ENCODE measurements around the gene LDB2. TPM values are rescaled to one million over a fixed set of nuclear protein-coding genes. Genes with fewer than 3 reads are reported as not detected.

LDB2 gene
- polyA plus RNA-seq, 3 donors, result not detected

- Histone ChIP-seq H4K20me1 (ENCODE audit: insufficient read depth, low read length) (no peaks in the 10 kb centered on the region), H3K36me3 (replicated peaks in 1 of 2; ENCODE audit: control insufficient read depth in 1 of 2, insufficient read depth in 2 of 2, low read length in 2 of 2) (no peaks in the 10 kb centered on the region), H3K27ac (ENCODE audit: low read depth in 1 of 2, low read length in 2 of 2) (no peak overlapping the region), H3K4me1 (ENCODE audit: control insufficient read depth in 1 of 2, insufficient read depth in 2 of 2, low read length in 2 of 2) (no peaks in the 10 kb centered on the region), H3K4me3 (replicated peaks in 1 of 3; ENCODE audit: low read depth in 2 of 3, low read length in 3 of 3) (no peak overlapping the region), H3K4me2 (replicated peaks; ENCODE audit: extremely low read depth, low read length, poor library complexity, severe bottlenecking) (no peak overlapping the region), H3K27me3 (ENCODE audit: control insufficient read depth in 2 of 2, insufficient read depth in 2 of 2, low read length in 2 of 2) (no peaks in the 10 kb centered on the region), H3K9ac (ENCODE audit: insufficient read depth, low read length, poor library complexity, severe bottlenecking) (no peak overlapping the region), H3K9me3 (replicated peaks in 1 of 2; ENCODE audit: control insufficient read depth in 1 of 2, insufficient read depth in 1 of 2, low read length in 2 of 2) (no peaks in the 10 kb centered on the region), H2AFZ (ENCODE audit: insufficient read depth, low read depth, low read length, poor library complexity, severe bottlenecking) (no peak overlapping the region), H3K79me2 (ENCODE audit: insufficient read depth, low read length) (no peaks in the 10 kb centered on the region)
- DNase-seq, result no peak
- Mint-ChIP-seq H3K27ac (no peak overlapping the region), H3K9me3 (peaks cover 0 to 2% (median 0%) of the 10 kb centered on the region in 7 donors), H3K36me3 (no peaks in the 10 kb centered on the region), H3K4me1 (no peaks in the 10 kb centered on the region), H3K4me3 (no peak overlapping the region), H3K27me3 (ENCODE audit: low read depth in 3 of 3) (peaks cover 0 to 4% (median 2%) of the 10 kb centered on the region in 3 donors)
- WGBS (ENCODE audit: insufficient coverage), result 70% methylated on average over 2 of the region's 8 CpGs
- TF ChIP-seq, protein P1, sequence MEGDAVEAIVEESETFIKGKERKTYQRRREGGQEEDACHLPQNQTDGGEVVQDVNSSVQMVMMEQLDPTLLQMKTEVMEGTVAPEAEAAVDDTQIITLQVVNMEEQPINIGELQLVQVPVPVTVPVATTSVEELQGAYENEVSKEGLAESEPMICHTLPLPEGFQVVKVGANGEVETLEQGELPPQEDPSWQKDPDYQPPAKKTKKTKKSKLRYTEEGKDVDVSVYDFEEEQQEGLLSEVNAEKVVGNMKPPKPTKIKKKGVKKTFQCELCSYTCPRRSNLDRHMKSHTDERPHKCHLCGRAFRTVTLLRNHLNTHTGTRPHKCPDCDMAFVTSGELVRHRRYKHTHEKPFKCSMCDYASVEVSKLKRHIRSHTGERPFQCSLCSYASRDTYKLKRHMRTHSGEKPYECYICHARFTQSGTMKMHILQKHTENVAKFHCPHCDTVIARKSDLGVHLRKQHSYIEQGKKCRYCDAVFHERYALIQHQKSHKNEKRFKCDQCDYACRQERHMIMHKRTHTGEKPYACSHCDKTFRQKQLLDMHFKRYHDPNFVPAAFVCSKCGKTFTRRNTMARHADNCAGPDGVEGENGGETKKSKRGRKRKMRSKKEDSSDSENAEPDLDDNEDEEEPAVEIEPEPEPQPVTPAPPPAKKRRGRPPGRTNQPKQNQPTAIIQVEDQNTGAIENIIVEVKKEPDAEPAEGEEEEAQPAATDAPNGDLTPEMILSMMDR (IDR thresholded peaks at IDR 0.05), result no peak
- intact Hi-C loops (cut with micrococcal nuclease), result no loop called here
Measured at GRCh38 chr4:16750882-16751642, 147.4 kb downstream of the LDB2 start.

DNA sequence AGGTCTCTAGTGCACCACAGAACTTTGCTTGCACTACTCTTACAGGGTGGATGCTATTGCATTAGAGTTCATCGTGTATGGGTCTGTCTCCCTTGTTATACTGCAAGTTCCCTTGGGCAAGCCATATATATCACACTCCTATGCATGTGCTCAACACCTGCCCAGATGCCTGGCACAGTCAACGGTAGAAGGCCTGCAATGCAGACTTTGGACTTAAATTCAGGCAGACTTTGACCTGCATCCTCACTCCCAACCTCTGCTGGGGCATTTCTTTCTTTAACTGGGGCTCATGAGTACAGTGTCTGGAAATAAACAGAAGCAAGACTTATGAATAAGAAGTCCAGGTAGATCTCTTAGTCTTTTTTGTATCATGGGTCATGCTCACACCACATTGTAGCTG, 148.2 kb downstream of the LDB2 start:
- H3K9ac ChIP-seq (ENCODE audit: insufficient read depth, low read length, poor library complexity, severe bottlenecking), result no peak overlapping the region
- H4K20me1 ChIP-seq (ENCODE audit: insufficient read depth, low read length), result no peaks in the 10 kb centered on the region
- H3K9me3 Mint-ChIP-seq, result peaks cover 0 to 2% (median 0%) of the 10 kb centered on the region in 7 donors
- no peaks in the 10 kb centered on the region for H3K4me1 ChIP-seq (ENCODE audit: control insufficient read depth in 1 of 2, insufficient read depth in 2 of 2, low read length in 2 of 2)
- no peak overlapping the region for H3K4me2 ChIP-seq (replicated peaks; ENCODE audit: extremely low read depth, low read length, poor library complexity, severe bottlenecking)
- TF ChIP-seq, protein P1 (IDR thresholded peaks at IDR 0.05), result no peak
- intact Hi-C loops (cut with micrococcal nuclease), result no loop called here
- no peaks in the 10 kb centered on the region for H3K36me3 Mint-ChIP-seq
- 100% methylated on average over 2 of the region's 2 CpGs for WGBS (ENCODE audit: insufficient coverage)
- H3K36me3 ChIP-seq (replicated peaks in 1 of 2; ENCODE audit: control insufficient read depth in 1 of 2, insufficient read depth in 2 of 2, low read length in 2 of 2), result no peaks in the 10 kb centered on the region
- H3K27ac Mint-ChIP-seq, result no peak overlapping the region
- no peak overlapping the region for H3K27ac ChIP-seq (ENCODE audit: low read depth in 1 of 2, low read length in 2 of 2)
- no peaks in the 10 kb centered on the region for H3K4me1 Mint-ChIP-seq
- no peak overlapping the region for H2AFZ ChIP-seq (ENCODE audit: insufficient read depth, low read depth, low read length, poor library complexity, severe bottlenecking)
- no peaks in the 10 kb centered on the region for H3K79me2 ChIP-seq (ENCODE audit: insufficient read depth, low read length)
- H3K27me3 ChIP-seq (ENCODE audit: control insufficient read depth in 2 of 2, insufficient read depth in 2 of 2, low read length in 2 of 2), result no peaks in the 10 kb centered on the region
- H3K27me3 Mint-ChIP-seq (ENCODE audit: low read depth in 3 of 3), result peaks cover 0 to 3% (median 2%) of the 10 kb centered on the region in 3 donors
- H3K4me3 ChIP-seq (replicated peaks in 1 of 3; ENCODE audit: low read depth in 2 of 3, low read length in 3 of 3), result no peak overlapping the region
- no peak for DNase-seq
- no peaks in the 10 kb centered on the region for H3K9me3 ChIP-seq (replicated peaks in 1 of 2; ENCODE audit: control insufficient read depth in 1 of 2, insufficient read depth in 1 of 2, low read length in 2 of 2)
- H3K4me3 Mint-ChIP-seq, result no peak overlapping the region

Measured in CD14-positive monocyte (primary cell).